Caki2 (cell line): ENCODE data around the gene TTC29. TPM values are rescaled to one million over a fixed set of nuclear protein-coding genes. Genes with fewer than 3 reads are reported as not detected.
"Not testable (repeated sequence)": the region's sequence is repeated elsewhere in the genome, so short reads cannot be mapped to it uniquely, and the experiment has no call there.

Source experiments
- DNase-seq: peaks from one replicate; pipeline ENCODE4 v3.0.0-alpha.2; 2015; ENCODE audit warnings: low read depth
- in situ Hi-C: cut with HindIII; loops from 2 replicates; pipeline ENCODE4 v1.10.0; 2016; ENCODE audit warnings: low sequenced_read_pairs, low pct_unique_long_range_greater_than_20kb, mixed read lengths
- total RNA-seq: library from RNA; depleted of rRNA; stranded (reverse); fragments of >200 nt; shearing (Covaris generic); gene quantifications from 2 replicates; pipeline ENCODE4 v1.2.3, GENCODE V29; 2014; ENCODE audit warnings: low replicate concordance

Gene TTC29
- total RNA-seq, 1 experiment from 2014 or later: not detected

- in situ Hi-C loops: no loop called here
- no peak for DNase-seq
These were observed 155.1 kb downstream of the TTC29 start for GRCh38 chr4:146790515-146790914.

GRCh38 chr4:146787731-146788130 is 157.9 kb downstream of the TTC29 start:
- in situ Hi-C loops: no loop called here
- no peak for DNase-seq

- in situ Hi-C loops: no loop called here
- no peak for DNase-seq
These were observed 169.0 kb downstream of the TTC29 start for GRCh38 chr4:146776691-146777090.

GRCh38 chr4:146763560-146763959 is 182.1 kb downstream of the TTC29 start:
- DNase-seq: no peak
- in situ Hi-C loops: no loop called here

- in situ Hi-C loops: no loop called here
- DNase-seq: no peak
These were observed 183.6 kb downstream of the TTC29 start for GRCh38 chr4:146762016-146762415.

GRCh38 chr4:146742416-146742815 is 203.2 kb downstream of the TTC29 start:
- DNase-seq: no peak
- in situ Hi-C loops: no loop called here

- in situ Hi-C loops: no loop called here
- DNase-seq: no peak
These were observed 206.5 kb downstream of the TTC29 start for GRCh38 chr4:146739182-146739581.

GRCh38 chr4:146723519-146723918 is 222.1 kb downstream of the TTC29 start:
- in situ Hi-C loops, DNase-seq: not testable (repeated sequence)

GRCh38 chr4:146709956-146710355 is 235.7 kb downstream of the TTC29 start:
- DNase-seq: no peak
- in situ Hi-C loops: no loop called here

- DNase-seq: no peak
These were observed 245.8 kb downstream of the TTC29 start for GRCh38 chr4:146699910-146700309.

GRCh38 chr4:146674829-146675570 is 270.7 kb downstream of the TTC29 start:
- DNase-seq: no peak
- in situ Hi-C loops: no loop called here

More at GRCh38 chr4:146699910-146700309, 245.8 kb downstream of the TTC29 start:
- in situ Hi-C loops: no loop called here

- in situ Hi-C loops, DNase-seq: not testable (repeated sequence)
These were observed 281.7 kb downstream of the TTC29 start for GRCh38 chr4:146663968-146664311.

- DNase-seq: no peak
- in situ Hi-C loops: no loop called here
These were observed 284.3 kb downstream of the TTC29 start for GRCh38 chr4:146661367-146661766.
